GM23338 (cell line): Measurements from ENCODE around the gene ANKRD44. TPM values are rescaled to one million over a fixed set of nuclear protein-coding genes. Genes with fewer than 3 reads are reported as not detected.

ENCODE experiments used
- ATAC-seq: fragments of 200-7000 bp; cut with Tn5 transposase; 3 replicates; pipeline ENCODE4 v1.9.1; 2020
- DNase-seq: peaks from one replicate; pipeline ENCODE4 v3.0.0-alpha.2; 2015; ENCODE audit warnings: low spot score
- H2AFZ ChIP-seq: fragments of 200-600 bp; sonication (generic); 2 replicates; pipeline ENCODE4 v1.8.0; 2016; ENCODE audit warnings: antibody characterized with exemption, mild to moderate bottlenecking, moderate library complexity
- H3F3A ChIP-seq: fragments of 200-600 bp; sonication (generic); replicated peaks from 2 replicates; pipeline ENCODE4 v1.8.0; 2017; ENCODE audit warnings: antibody characterized with exemption, mixed run types, low read depth
- H3K27ac ChIP-seq: fragments of 200-600 bp; sonication (generic); 2 replicates; pipeline ENCODE4 v1.6.1; 2016; ENCODE audit warnings: low read depth
- H3K27me3 ChIP-seq: fragments of 200-600 bp; sonication (generic); 2 replicates; pipeline ENCODE4 v1.8.0; 2016; ENCODE audit warnings: mild to moderate bottlenecking, mixed run types, moderate library complexity; ENCODE audit not compliant: insufficient read depth
- H3K36me3 ChIP-seq: fragments of 200-600 bp; sonication (generic); 2 replicates; pipeline ENCODE4 v1.8.0; 2016; ENCODE audit warnings: mild to moderate bottlenecking; ENCODE audit not compliant: insufficient read depth
- H3K4me1 ChIP-seq: fragments of 200-600 bp; sonication (generic); 2 replicates; pipeline ENCODE4 v1.8.0; 2016; ENCODE audit warnings: mild to moderate bottlenecking, moderate library complexity; ENCODE audit not compliant: insufficient read depth
- H3K4me2 ChIP-seq: fragments of 200-600 bp; sonication (generic); 2 replicates; pipeline ENCODE4 v1.7.1; 2017; ENCODE audit warnings: mixed run types
- H3K4me3 ChIP-seq: fragments of 200-600 bp; sonication (generic); 2 replicates; pipeline ENCODE4 v1.6.1; 2016; ENCODE audit warnings: mixed run types
- H3K79me2 ChIP-seq: fragments of 200-600 bp; sonication (generic); replicated peaks from 2 replicates; pipeline ENCODE4 v1.8.0; 2017; ENCODE audit warnings: mild to moderate bottlenecking; ENCODE audit not compliant: insufficient read depth
- H3K9me2 ChIP-seq: fragments of 200-600 bp; sonication (generic); 2 replicates; pipeline ENCODE4 v1.8.0; 2017; ENCODE audit not compliant: insufficient read depth
- H4K20me1 ChIP-seq: fragments of 200-600 bp; sonication (generic); replicated peaks from 2 replicates; pipeline ENCODE4 v1.8.0; 2017; ENCODE audit warnings: mild to moderate bottlenecking; ENCODE audit not compliant: insufficient read depth
- H3K27ac Mint-ChIP-seq: 2 replicates; pipeline ENCODE4 v1.8.0; 2020; ENCODE audit warnings: inconsistent platforms, mild to moderate bottlenecking, moderate library complexity, mixed read lengths
- H3K27me3 Mint-ChIP-seq: 3 replicates; pipeline ENCODE4 v1.8.0; 2022; ENCODE audit warnings: low read depth, mild to moderate bottlenecking, moderate library complexity, mixed read lengths, inconsistent platforms; ENCODE audit not compliant: insufficient read depth, poor library complexity
- H3K36me3 Mint-ChIP-seq: 3 replicates; pipeline ENCODE4 v1.8.0; 2021; ENCODE audit warnings: low read depth, mild to moderate bottlenecking, inconsistent platforms, moderate library complexity, mixed read lengths
- H3K4me1 Mint-ChIP-seq: 3 replicates; pipeline ENCODE4 v1.8.0; 2020; ENCODE audit warnings: mild to moderate bottlenecking, inconsistent platforms, mixed read lengths
- H3K4me3 Mint-ChIP-seq: 3 replicates; pipeline ENCODE4 v1.8.0; 2021; ENCODE audit warnings: moderate library complexity, mild to moderate bottlenecking, inconsistent platforms, mixed read lengths
- H3K9me3 Mint-ChIP-seq: 3 replicates; pipeline ENCODE4 v1.8.0; 2020; ENCODE audit warnings: moderate library complexity, mild to moderate bottlenecking, inconsistent platforms, mixed read lengths
- CREB1 ChIP-seq: fragments of 250-450 bp; sonication (Bioruptor Pico); IDR thresholded peaks from 2 replicates; pipeline ENCODE4 v1.5.0; 2020; ENCODE audit warnings: low read depth, mild to moderate bottlenecking, moderate library complexity
- CTCF ChIP-seq, 2 experiments: fragments of 200-600 bp in 1 of 2; sonication (generic) in 1 of 2; conservative IDR thresholded peaks; 2 replicates each; pipeline versions ENCODE4 v1.5.1 to v1.6.1; 2016 to 2017; ENCODE audit warnings: antibody characterized with exemption in 2 of 2, low read depth in 2 of 2, mild to moderate bottlenecking in 2 of 2, moderate library complexity in 1 of 2
- ETS1 ChIP-seq: IDR thresholded peaks from 2 replicates; pipeline ENCODE4 v1.6.1; 2016; ENCODE audit warnings: antibody characterized with exemption
- EZH2 ChIP-seq: fragments of 200-600 bp; sonication (generic); IDR thresholded peaks from one replicate; pipeline ENCODE4 v1.8.0; 2017; ENCODE audit warnings: antibody characterized with exemption, mild to moderate bottlenecking, low read depth; ENCODE audit not compliant: unreplicated experiment
- EZH2phosphoT487 ChIP-seq: fragments of 200-600 bp; sonication (generic); IDR thresholded peaks from one replicate; pipeline ENCODE4 v1.8.1; 2018; ENCODE audit warnings: antibody characterized with exemption; ENCODE audit not compliant: unreplicated experiment
- JUNB ChIP-seq: IDR thresholded peaks from one replicate; pipeline ENCODE4 v1.6.1; 2016; ENCODE audit warnings: antibody characterized with exemption; ENCODE audit not compliant: unreplicated experiment
- POLR2AphosphoS5 ChIP-seq: IDR thresholded peaks from 2 replicates; pipeline ENCODE4 v1.6.1; 2016; ENCODE audit warnings: antibody characterized with exemption, low read depth
- REST ChIP-seq: IDR thresholded peaks from one replicate; pipeline ENCODE4 v1.6.1; 2018; ENCODE audit warnings: antibody characterized with exemption; ENCODE audit not compliant: unreplicated experiment
- STAT1 ChIP-seq: IDR thresholded peaks from one replicate; pipeline ENCODE4 v1.6.1; 2016; ENCODE audit warnings: antibody characterized with exemption; ENCODE audit not compliant: unreplicated experiment
- ZNF331 ChIP-seq: fragments of 250-450 bp; sonication (Bioruptor Pico); IDR thresholded peaks from 2 replicates; pipeline ENCODE4 v1.5.0; 2020; ENCODE audit warnings: low read depth, mild to moderate bottlenecking, moderate library complexity
- polyA plus RNA-seq: library from polyadenylated mRNA; unstranded; fragments of >200 nt; fragmentation: Nextera tagmentation; extraction: Ambion mirVana; gene quantifications from 2 replicates; pipeline ENCODE4 v1.2.1, GENCODE V29; 2016
- total RNA-seq: library from RNA; depleted of rRNA; stranded (reverse); fragments of >200 nt; shearing (Covaris generic); gene quantifications from 2 replicates; pipeline ENCODE4 v1.2.3, GENCODE V29; 2014

ANKRD44 gene
- total and polyA plus RNA-seq, 2 experiments from 2014 or later: 0.44 to 0.56 TPM

GRCh38 chr2:196980473-196980872 is 330.1 kb downstream of the ANKRD44 start:
- Mint-ChIP-seq H3K4me1 (peaks cover 5% of the 10 kb centered on the region; the same call in 2 of the 3 replicates), H3K9me3 (no peaks in the 10 kb centered on the region; the same call in 2 of the 3 replicates), H3K36me3 (no peaks in the 10 kb centered on the region), H3K27me3 (peaks cover 2% of the 10 kb centered on the region), H3K27ac (no peak overlapping the region), H3K4me3 (no peak overlapping the region)
- no peak overlapping the region for H3K4me2 ChIP-seq
- ATAC-seq (no peak), DNase-seq (no peak)
- TF ChIP-seq EZH2phosphoT487 (no peak), REST (no peak), CTCF (conservative IDR thresholded peaks at IDR 0.05; ENCODE audit: low read depth in 2 of 2) (no peak), ETS1 (no peak), EZH2 (no peak), ZNF331 (CRISPR knock-in tag) (no peak), STAT1 (no peak), POLR2AphosphoS5 (no peak)
- H4K20me1 ChIP-seq: no peaks in the 10 kb centered on the region
- no peaks in the 10 kb centered on the region for H3F3A ChIP-seq
- H3K27ac ChIP-seq: no peak overlapping the region
- H3K4me1 ChIP-seq: peaks cover 6% of the 10 kb centered on the region; the same call in 1 of the 2 replicates
- no peak overlapping the region for H3K4me3 ChIP-seq
- H2AFZ ChIP-seq: no peak overlapping the region
- no peaks in the 10 kb centered on the region for H3K36me3 ChIP-seq
- no peaks in the 10 kb centered on the region for H3K79me2 ChIP-seq
- H3K9me2 ChIP-seq: no peaks in the 10 kb centered on the region
- H3K27me3 ChIP-seq: no peaks in the 10 kb centered on the region

GRCh38 chr2:196980001-196980400 is 330.6 kb downstream of the ANKRD44 start:
- Histone ChIP-seq H2AFZ (no peak overlapping the region), H4K20me1 (no peaks in the 10 kb centered on the region), H3K4me2 (no peak overlapping the region), H3K27ac (no peak overlapping the region), H3F3A (no peaks in the 10 kb centered on the region), H3K27me3 (no peaks in the 10 kb centered on the region), H3K4me1 (peaks cover 6% of the 10 kb centered on the region; the same call in 1 of the 2 replicates), H3K4me3 (no peak overlapping the region), H3K79me2 (no peaks in the 10 kb centered on the region), H3K36me3 (no peaks in the 10 kb centered on the region), H3K9me2 (no peaks in the 10 kb centered on the region)
- TF ChIP-seq ETS1 (no peak), JUNB (no peak), CREB1 (CRISPR knock-in tag) (no peak)
- DNase-seq (no peak), ATAC-seq (no peak)
- Mint-ChIP-seq H3K27ac (no peak overlapping the region), H3K27me3 (peaks cover 2% of the 10 kb centered on the region), H3K4me3 (no peak overlapping the region), H3K36me3 (no peaks in the 10 kb centered on the region), H3K4me1 (peaks cover 5% of the 10 kb centered on the region; the same call in 2 of the 3 replicates), H3K9me3 (no peaks in the 10 kb centered on the region; the same call in 2 of the 3 replicates)
